HepG2 (cell line): ENCODE results near the gene POLN. TPM values are rescaled to one million over a fixed set of nuclear protein-coding genes. Genes with fewer than 3 reads are reported as not detected.
A peak's percentile ranks its signal among the peaks of the same experiment; 100 is the strongest.

Source experiments
- MAF1 ChIP-seq: sonication (generic); formaldehyde crosslinking; IDR thresholded peaks from 2 replicates; pipeline ENCODE4 v1.5.0; 2020; ENCODE audit warnings: missing genetic modification reagents, borderline replicate concordance
- SAFB2 ChIP-seq: sonication (generic); formaldehyde crosslinking; IDR thresholded peaks from 2 replicates; pipeline ENCODE4 v1.5.1; 2020; ENCODE audit warnings: missing genetic modification reagents, low read depth, mild to moderate bottlenecking, borderline replicate concordance
- TBX2 ChIP-seq: sonication (generic); formaldehyde crosslinking; IDR thresholded peaks from 2 replicates; pipeline ENCODE4 v1.5.0; 2020; ENCODE audit warnings: missing genetic modification reagents, mild to moderate bottlenecking, borderline replicate concordance
- ZNF567 ChIP-seq: sonication (generic); formaldehyde crosslinking; IDR thresholded peaks from 2 replicates; pipeline ENCODE4 v1.8.1; 2023; ENCODE audit warnings: mild to moderate bottlenecking, missing genetic modification reagents, borderline replicate concordance
- polyA plus RNA-seq, 8 experiments: library from polyadenylated mRNA; depleted of rRNA in 3 of 8; stranded (reverse) in 7 of 8; unstranded in 1 of 8; fragments of >200 nt; fragmentation: Illumina TruSeq in 4 of 8; extraction: Trizol in 4 of 8; gene quantifications; 2 replicates each; pipeline versions ENCODE4 v1.2.1 to v1.2.3, GENCODE V29; 2011 to 2016; ENCODE audit warnings: low read depth in 4 of 8, missing spikeins in 1 of 8, mixed read lengths in 1 of 8; ENCODE audit not compliant: insufficient read depth in 1 of 8
- total RNA-seq, 5 experiments: library from RNA; depleted of rRNA; stranded (reverse); fragments of >200 nt; fragmentation: Illumina TruSeq; extraction: Trizol; gene quantifications; 2 replicates each; pipeline ENCODE4 v1.2.3, GENCODE V29; 2016; ENCODE audit warnings: low read depth in 1 of 5
- TF ChIP-seq, protein P1 (sequence below): sonication (generic); formaldehyde crosslinking; IDR thresholded peaks from 2 replicates; pipeline ENCODE4 v1.4.0; 2020; ENCODE audit warnings: missing genetic modification reagents
- TF ChIP-seq, protein P2 (sequence below), 2 experiments: fragments of 450-650 bp in 1 of 2; sonication (generic) in 1 of 2; formaldehyde crosslinking in 1 of 2; IDR thresholded peaks; 2 replicates each; pipeline versions ENCODE4 v1.6.1 to v1.8.0; 2016 to 2022; ENCODE audit warnings: antibody characterized with exemption in 1 of 2, mild to moderate bottlenecking in 1 of 2, missing genetic modification reagents in 1 of 2

POLN gene
- total and polyA plus RNA-seq, 2 of the 13 experiments (the other 11 are each of a cell fraction or from before 2014, with no cell fraction given): 0.93 to 1.5 TPM

DNA sequence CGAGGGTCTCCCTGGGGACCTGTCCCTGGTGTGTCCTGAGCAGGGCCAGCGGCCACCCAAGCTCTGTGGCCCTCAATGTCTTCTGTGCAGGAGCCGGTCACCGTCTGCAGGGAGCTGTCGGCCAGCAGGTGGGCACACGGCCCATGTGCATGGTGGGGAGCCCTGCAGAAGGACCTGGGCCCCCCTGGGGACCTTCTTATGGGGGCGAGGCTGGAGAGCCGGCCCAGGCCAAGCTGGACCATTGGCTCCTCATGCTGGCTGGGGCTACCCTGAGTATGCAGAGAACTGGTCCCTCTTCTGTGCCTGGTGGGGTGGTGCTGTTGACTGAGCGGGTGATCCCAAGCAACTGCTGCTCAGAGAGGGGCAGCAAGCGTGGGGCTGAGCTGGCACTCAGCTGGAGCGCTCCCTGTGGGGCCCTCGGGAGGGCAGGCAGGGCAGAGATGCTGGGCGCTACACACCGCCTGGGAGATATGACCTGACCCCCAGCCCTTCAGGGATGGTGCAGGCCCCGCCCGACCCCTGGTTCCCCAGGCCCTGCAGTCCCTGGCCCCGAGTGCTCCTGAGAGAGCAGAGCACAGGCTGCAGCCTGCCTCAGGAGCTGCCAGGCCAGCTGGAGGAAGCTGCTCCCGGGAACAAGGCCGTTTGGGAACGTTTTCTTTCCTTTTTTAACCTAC lies 168.0 kb downstream of the POLN start (continued):
- TF ChIP-seq, protein P1, sequence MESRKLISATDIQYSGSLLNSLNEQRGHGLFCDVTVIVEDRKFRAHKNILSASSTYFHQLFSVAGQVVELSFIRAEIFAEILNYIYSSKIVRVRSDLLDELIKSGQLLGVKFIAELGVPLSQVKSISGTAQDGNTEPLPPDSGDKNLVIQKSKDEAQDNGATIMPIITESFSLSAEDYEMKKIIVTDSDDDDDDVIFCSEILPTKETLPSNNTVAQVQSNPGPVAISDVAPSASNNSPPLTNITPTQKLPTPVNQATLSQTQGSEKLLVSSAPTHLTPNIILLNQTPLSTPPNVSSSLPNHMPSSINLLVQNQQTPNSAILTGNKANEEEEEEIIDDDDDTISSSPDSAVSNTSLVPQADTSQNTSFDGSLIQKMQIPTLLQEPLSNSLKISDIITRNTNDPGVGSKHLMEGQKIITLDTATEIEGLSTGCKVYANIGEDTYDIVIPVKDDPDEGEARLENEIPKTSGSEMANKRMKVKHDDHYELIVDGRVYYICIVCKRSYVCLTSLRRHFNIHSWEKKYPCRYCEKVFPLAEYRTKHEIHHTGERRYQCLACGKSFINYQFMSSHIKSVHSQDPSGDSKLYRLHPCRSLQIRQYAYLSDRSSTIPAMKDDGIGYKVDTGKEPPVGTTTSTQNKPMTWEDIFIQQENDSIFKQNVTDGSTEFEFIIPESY: peak; percentile 77
- TF ChIP-seq TBX2 (CRISPR knock-in tag) (0 out of 2 replicates have a peak, but pooled peaks have one; percentile 11), ZNF567 (CRISPR knock-in tag) (no peak), MAF1 (no peak), SAFB2 (no peak)
- TF ChIP-seq, protein P2, sequence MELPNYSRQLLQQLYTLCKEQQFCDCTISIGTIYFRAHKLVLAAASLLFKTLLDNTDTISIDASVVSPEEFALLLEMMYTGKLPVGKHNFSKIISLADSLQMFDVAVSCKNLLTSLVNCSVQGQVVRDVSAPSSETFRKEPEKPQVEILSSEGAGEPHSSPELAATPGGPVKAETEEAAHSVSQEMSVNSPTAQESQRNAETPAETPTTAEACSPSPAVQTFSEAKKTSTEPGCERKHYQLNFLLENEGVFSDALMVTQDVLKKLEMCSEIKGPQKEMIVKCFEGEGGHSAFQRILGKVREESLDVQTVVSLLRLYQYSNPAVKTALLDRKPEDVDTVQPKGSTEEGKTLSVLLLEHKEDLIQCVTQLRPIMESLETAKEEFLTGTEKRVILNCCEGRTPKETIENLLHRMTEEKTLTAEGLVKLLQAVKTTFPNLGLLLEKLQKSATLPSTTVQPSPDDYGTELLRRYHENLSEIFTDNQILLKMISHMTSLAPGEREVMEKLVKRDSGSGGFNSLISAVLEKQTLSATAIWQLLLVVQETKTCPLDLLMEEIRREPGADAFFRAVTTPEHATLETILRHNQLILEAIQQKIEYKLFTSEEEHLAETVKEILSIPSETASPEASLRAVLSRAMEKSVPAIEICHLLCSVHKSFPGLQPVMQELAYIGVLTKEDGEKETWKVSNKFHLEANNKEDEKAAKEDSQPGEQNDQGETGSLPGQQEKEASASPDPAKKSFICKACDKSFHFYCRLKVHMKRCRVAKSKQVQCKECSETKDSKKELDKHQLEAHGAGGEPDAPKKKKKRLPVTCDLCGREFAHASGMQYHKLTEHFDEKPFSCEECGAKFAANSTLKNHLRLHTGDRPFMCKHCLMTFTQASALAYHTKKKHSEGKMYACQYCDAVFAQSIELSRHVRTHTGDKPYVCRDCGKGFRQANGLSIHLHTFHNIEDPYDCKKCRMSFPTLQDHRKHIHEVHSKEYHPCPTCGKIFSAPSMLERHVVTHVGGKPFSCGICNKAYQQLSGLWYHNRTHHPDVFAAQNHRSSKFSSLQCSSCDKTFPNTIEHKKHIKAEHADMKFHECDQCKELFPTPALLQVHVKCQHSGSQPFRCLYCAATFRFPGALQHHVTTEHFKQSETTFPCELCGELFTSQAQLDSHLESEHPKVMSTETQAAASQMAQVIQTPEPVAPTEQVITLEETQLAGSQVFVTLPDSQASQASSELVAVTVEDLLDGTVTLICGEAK (IDR thresholded peaks at IDR 0.05): no peak
- TF ChIP-seq, protein P2 (CRISPR knock-in tag; IDR thresholded peaks at IDR 0.05): no peak
